HepG2 (cell line): Measurements from ENCODE around the gene CAMSAP2. TPM values are rescaled to one million over a fixed set of nuclear protein-coding genes. Genes with fewer than 3 reads are reported as not detected.

Experiments
- ATAC-seq: fragments of 200-7000 bp; cut with Tn5 transposase; 3 replicates; pipeline ENCODE4 v1.9.1; 2020; ENCODE audit warnings: mild to moderate bottlenecking, moderate library complexity
- BruUV-seq: library from RNA; stranded (reverse); fragments of 400-500 nt; replicated peaks from 2 replicates; lab custom pipeline; 2021; lab: Mats Ljungman, UMichigan
- CTCF ChIA-PET: fragments of 300-600 bp; formaldehyde crosslinking; extraction: SDS; loops from one replicate; lab custom pipeline; 2021; ENCODE audit warnings: low total read pairs, inconsistent platforms, low intra/inter-chr PET ratio; lab: Yijun Ruan, JAX
- POLR2A ChIA-PET: fragments of 350-600 bp; sonication (Branson Sonifier 250); formaldehyde crosslinking; loops from one replicate; lab custom pipeline; 2020; ENCODE audit warnings: antibody characterized with exemption, inconsistent platforms; lab: Yijun Ruan, JAX
- DNase-seq: peaks from one replicate; pipeline ENCODE4 v3.0.0-alpha.2; 2015; ENCODE audit warnings: low spot score
- FAIRE-seq: peaks from 3 replicates; lab custom pipeline; 2011; peaks lifted over from hg19 to GRCh38; lab: Jason Lieb, UNC
- H2AFZ ChIP-seq: one replicate; pipeline ENCODE4 v1.6.1; 2011; ENCODE audit warnings: low read length, inconsistent platforms
- H3K27ac ChIP-seq: fragments of 300-600 bp; 3 replicates; pipeline ENCODE4 v1.8.0; 2011; ENCODE audit warnings: mixed run types, mild to moderate bottlenecking, mixed read lengths, low read length, inconsistent platforms; ENCODE audit not compliant: insufficient read depth; ENCODE audit errors: extremely low read length
- H3K27me3 ChIP-seq, 2 experiments: fragments of 200-600 bp in 1 of 2; 2 replicates in 1 of 2; 3 replicates in 1 of 2; pipeline versions ENCODE4 v1.6.0 to v1.8.0; 2011; ENCODE audit warnings: low read length in 2 of 2, mild to moderate bottlenecking in 2 of 2, moderate library complexity in 2 of 2, inconsistent platforms in 1 of 2; ENCODE audit not compliant: insufficient read depth in 2 of 2, control insufficient read depth in 1 of 2
- H3K36me3 ChIP-seq, 2 experiments: fragments of 200-600 bp in 1 of 2; replicated peaks in 1 of 2; 2 replicates in 1 of 2; 3 replicates in 1 of 2; pipeline versions ENCODE4 v1.5.1 to v1.8.0; 2011; ENCODE audit warnings: low read length in 2 of 2, inconsistent platforms in 1 of 2; ENCODE audit not compliant: insufficient read depth in 2 of 2, control insufficient read depth in 1 of 2
- H3K4me1 ChIP-seq: 2 replicates; pipeline ENCODE4 v1.5.1; 2012; ENCODE audit warnings: low read length, inconsistent platforms; ENCODE audit not compliant: insufficient read depth
- H3K4me2 ChIP-seq: 2 replicates; pipeline ENCODE4 v1.6.0; 2011; ENCODE audit warnings: low read depth, low read length, inconsistent platforms
- H3K4me3 ChIP-seq, 3 experiments: fragments of 200-600 bp in 1 of 3; sonication (generic), shearing (Covaris generic) in 1 of 3; replicated peaks in 1 of 3; 2 replicates each; pipeline ENCODE4 v1.5.1; 2011 to 2016; ENCODE audit warnings: low read length in 3 of 3, inconsistent platforms in 2 of 3, low read depth in 2 of 3, mild to moderate bottlenecking in 2 of 3, control low read depth in 1 of 3, mixed read lengths in 1 of 3; ENCODE audit not compliant: insufficient read depth in 1 of 3
- H3K79me2 ChIP-seq: one replicate; pipeline ENCODE4 v1.6.1; 2011; ENCODE audit warnings: low read length, inconsistent platforms; ENCODE audit not compliant: insufficient read depth
- H3K9ac ChIP-seq: 2 replicates; pipeline ENCODE4 v1.6.0; 2011; ENCODE audit warnings: mild to moderate bottlenecking, low read depth, low read length, inconsistent platforms; ENCODE audit not compliant: insufficient read depth
- H3K9me3 ChIP-seq: 2 replicates; pipeline ENCODE4 v1.5.1; 2012; ENCODE audit warnings: mild to moderate bottlenecking, low read length
- H4K20me1 ChIP-seq: 2 replicates; pipeline ENCODE4 v1.6.0; 2011; ENCODE audit warnings: inconsistent platforms, mild to moderate bottlenecking, low read length, moderate library complexity; ENCODE audit not compliant: insufficient read depth
- CREB3 ChIP-seq: sonication (generic); formaldehyde crosslinking; IDR thresholded peaks from 2 replicates; pipeline ENCODE4 v1.5.0; 2020; ENCODE audit warnings: missing genetic modification reagents
- ETS1 ChIP-seq: sonication (generic); formaldehyde crosslinking; IDR thresholded peaks from 2 replicates; pipeline ENCODE4 v1.4.0; 2020; ENCODE audit warnings: missing genetic modification reagents
- NKX3-1 ChIP-seq: sonication (generic); formaldehyde crosslinking; IDR thresholded peaks from 2 replicates; pipeline ENCODE4 v1.5.0; 2020; ENCODE audit warnings: missing genetic modification reagents
- PRMT3 ChIP-seq: sonication (generic); formaldehyde crosslinking; IDR thresholded peaks from 2 replicates; pipeline ENCODE4 v1.8.1; 2022; ENCODE audit warnings: low read depth, mild to moderate bottlenecking, moderate library complexity, missing genetic modification reagents, borderline replicate concordance
- ZNF230 ChIP-seq: sonication (generic); formaldehyde crosslinking; IDR thresholded peaks from 2 replicates; pipeline ENCODE4 v1.4.0; 2020; ENCODE audit warnings: mild to moderate bottlenecking, missing genetic modification reagents
- ZNF280D ChIP-seq: sonication (generic); formaldehyde crosslinking; IDR thresholded peaks from 2 replicates; pipeline ENCODE4 v1.5.1; 2020; ENCODE audit warnings: mild to moderate bottlenecking, missing genetic modification reagents
- ZNF629 ChIP-seq: sonication (generic); formaldehyde crosslinking; conservative IDR thresholded peaks from 2 replicates; pipeline ENCODE4 v1.5.0; 2020; ENCODE audit warnings: missing genetic modification reagents
- ZNF720 ChIP-seq: sonication (generic); formaldehyde crosslinking; IDR thresholded peaks from 2 replicates; pipeline ENCODE4 v1.4.0; 2020; ENCODE audit warnings: missing genetic modification reagents
- ZNF781 ChIP-seq: sonication (generic); formaldehyde crosslinking; IDR thresholded peaks from 2 replicates; pipeline ENCODE4 v1.5.1; 2020; ENCODE audit warnings: borderline replicate concordance, mild to moderate bottlenecking, missing genetic modification reagents; ENCODE audit errors: not compliant biosample characterization
- WGBS: methylation state at CpG from one replicate; pipeline ENCODE4 v1.1.6; 2017; ENCODE audit warnings: low lambda C conversion rate; 5-methylcytosine and 5-hydroxymethylcytosine counted together
- in situ Hi-C: cut with HindIII; loops from 2 replicates; pipeline ENCODE4 v1.10.0; 2017; ENCODE audit warnings: low pct_unique_long_range_greater_than_20kb; ENCODE audit not compliant: extremely low pct_ligation_motif_present
- intact Hi-C: fragments of 100-400 bp; cut with micrococcal nuclease; formaldehyde crosslinking; loops from one replicate; pipeline ENCODE4 v1.10.0; 2022; ENCODE audit not compliant: unreplicated experiment
- polyA plus RNA-seq, 8 experiments: library from polyadenylated mRNA; depleted of rRNA in 3 of 8; stranded (reverse) in 7 of 8; unstranded in 1 of 8; fragments of >200 nt; fragmentation: Illumina TruSeq in 4 of 8; extraction: Trizol in 4 of 8; gene quantifications; 2 replicates each; pipeline versions ENCODE4 v1.2.1 to v1.2.3, GENCODE V29; 2011 to 2016; ENCODE audit warnings: low read depth in 4 of 8, missing spikeins in 1 of 8, mixed read lengths in 1 of 8; ENCODE audit not compliant: insufficient read depth in 1 of 8
- total RNA-seq, 5 experiments: library from RNA; depleted of rRNA; stranded (reverse); fragments of >200 nt; fragmentation: Illumina TruSeq; extraction: Trizol; gene quantifications; 2 replicates each; pipeline ENCODE4 v1.2.3, GENCODE V29; 2016; ENCODE audit warnings: low read depth in 1 of 5

The CAMSAP2 gene
- total and polyA plus RNA-seq, 2 of the 13 experiments (the other 11 are each of a cell fraction or from before 2014, with no cell fraction given), result 3.4 to 8.2 TPM

- TF ChIP-seq ETS1 (CRISPR knock-in tag) (no peak), CREB3 (no peak), NKX3-1 (CRISPR knock-in tag) (peak; percentile 45; the same call in 1 of the 2 replicates), PRMT3 (CRISPR knock-in tag) (no peak), ZNF781 (CRISPR knock-in tag) (peak; percentile 42)
These were observed 152.4 kb downstream of the CAMSAP2 start (continued) for GRCh38 chr1:200890818-200891773.

- H3K79me2 ChIP-seq, result peaks cover 14% of the 10 kb centered on the region
- BruUV-seq, result no TSS peak
- H3K9me3 ChIP-seq, result no peaks in the 10 kb centered on the region
- ChIA-PET CTCF (interaction anchor here (1.0 to 2.2 kb wide), 2 partner anchors 16 to 151 kb away, joined by 4 to 14 read pairs; no protein-coding TSS in a partner anchor), POLR2A (interaction anchor here (0.9 to 3.7 kb wide), 8 partner anchors 8 to 270 kb away, joined by 3 to 35 read pairs (median 10); partner anchors contain the start of gene DDX59)
- intact Hi-C loops (loop anchor here (1.0 to 10.0 kb wide), 4 partner anchors 78 to 223 kb away; partner anchors contain the start of genes CACNA1S and KIF21B), in situ Hi-C loops (loop anchor here (5.0 kb wide), 2 partner anchors 81 to 151 kb away; no protein-coding TSS in a partner anchor)
- no peaks in the 10 kb centered on the region for H3K36me3 ChIP-seq
- H3K4me2 ChIP-seq, result peak overlapping the region; percentile 92
- peak; percentile 83 for DNase-seq
- no peaks in the 10 kb centered on the region for H3K27me3 ChIP-seq
- peak overlapping the region; percentile 68 to 82 (median 70) for H3K4me3 ChIP-seq
- no peak overlapping the region for H2AFZ ChIP-seq
- no peaks in the 10 kb centered on the region for H4K20me1 ChIP-seq
- ATAC-seq, result peak; percentile 1; the same call in 2 of the 3 replicates
- peak overlapping the region; percentile 86 for H3K9ac ChIP-seq
- peak overlapping the region; percentile 92 for H3K27ac ChIP-seq
- 0% methylated on average over 7 of the region's 8 CpGs for WGBS
- peaks cover 92% of the 10 kb centered on the region for H3K4me1 ChIP-seq
- peak; percentile 89 for FAIRE-seq
- TF ChIP-seq ZNF720 (CRISPR knock-in tag) (no peak), CREB3 (no peak), ZNF280D (no peak), ZNF629 (CRISPR knock-in tag) (peak; percentile 36; the same call in 1 of the 2 replicates), ZNF230 (CRISPR knock-in tag) (0 out of 2 replicates have a peak, but pooled peaks have one; percentile 39)
These were observed 153.1 kb downstream of the CAMSAP2 start for GRCh38 chr1:200891774-200892157.
